HepG2 (cell line): ENCODE measurements around the gene QSOX1. TPM values are rescaled to one million over a fixed set of nuclear protein-coding genes. Genes with fewer than 3 reads are reported as not detected.

Experiments used
- ATAC-seq: fragments of 200-7000 bp; cut with Tn5 transposase; 3 replicates; pipeline ENCODE4 v1.9.1; 2020; ENCODE audit warnings: mild to moderate bottlenecking, moderate library complexity
- BruUV-seq: library from RNA; stranded (reverse); fragments of 400-500 nt; replicated peaks from 2 replicates; lab custom pipeline; 2021; lab: Mats Ljungman, UMichigan
- CTCF ChIA-PET: fragments of 300-600 bp; formaldehyde crosslinking; extraction: SDS; loops from one replicate; lab custom pipeline; 2021; ENCODE audit warnings: low total read pairs, inconsistent platforms, low intra/inter-chr PET ratio; lab: Yijun Ruan, JAX
- POLR2A ChIA-PET: fragments of 350-600 bp; sonication (Branson Sonifier 250); formaldehyde crosslinking; loops from one replicate; lab custom pipeline; 2020; ENCODE audit warnings: antibody characterized with exemption, inconsistent platforms; lab: Yijun Ruan, JAX
- DNase-seq: peaks from one replicate; pipeline ENCODE4 v3.0.0-alpha.2; 2015; ENCODE audit warnings: low spot score
- FAIRE-seq: peaks from 3 replicates; lab custom pipeline; 2011; peaks lifted over from hg19 to GRCh38; lab: Jason Lieb, UNC
- H2AFZ ChIP-seq: one replicate; pipeline ENCODE4 v1.6.1; 2011; ENCODE audit warnings: low read length, inconsistent platforms
- H3K27ac ChIP-seq: fragments of 300-600 bp; 3 replicates; pipeline ENCODE4 v1.8.0; 2011; ENCODE audit warnings: mixed run types, mild to moderate bottlenecking, mixed read lengths, low read length, inconsistent platforms; ENCODE audit not compliant: insufficient read depth; ENCODE audit errors: extremely low read length
- H3K27me3 ChIP-seq, 2 experiments: fragments of 200-600 bp in 1 of 2; 2 replicates in 1 of 2; 3 replicates in 1 of 2; pipeline versions ENCODE4 v1.6.0 to v1.8.0; 2011; ENCODE audit warnings: low read length in 2 of 2, mild to moderate bottlenecking in 2 of 2, moderate library complexity in 2 of 2, inconsistent platforms in 1 of 2; ENCODE audit not compliant: insufficient read depth in 2 of 2, control insufficient read depth in 1 of 2
- H3K36me3 ChIP-seq, 2 experiments: fragments of 200-600 bp in 1 of 2; replicated peaks in 1 of 2; 2 replicates in 1 of 2; 3 replicates in 1 of 2; pipeline versions ENCODE4 v1.5.1 to v1.8.0; 2011; ENCODE audit warnings: low read length in 2 of 2, inconsistent platforms in 1 of 2; ENCODE audit not compliant: insufficient read depth in 2 of 2, control insufficient read depth in 1 of 2
- H3K4me1 ChIP-seq: 2 replicates; pipeline ENCODE4 v1.5.1; 2012; ENCODE audit warnings: low read length, inconsistent platforms; ENCODE audit not compliant: insufficient read depth
- H3K4me2 ChIP-seq: 2 replicates; pipeline ENCODE4 v1.6.0; 2011; ENCODE audit warnings: low read depth, low read length, inconsistent platforms
- H3K4me3 ChIP-seq, 3 experiments: fragments of 200-600 bp in 1 of 3; sonication (generic), shearing (Covaris generic) in 1 of 3; replicated peaks in 1 of 3; 2 replicates each; pipeline ENCODE4 v1.5.1; 2011 to 2016; ENCODE audit warnings: low read length in 3 of 3, inconsistent platforms in 2 of 3, low read depth in 2 of 3, mild to moderate bottlenecking in 2 of 3, control low read depth in 1 of 3, mixed read lengths in 1 of 3; ENCODE audit not compliant: insufficient read depth in 1 of 3
- H3K79me2 ChIP-seq: one replicate; pipeline ENCODE4 v1.6.1; 2011; ENCODE audit warnings: low read length, inconsistent platforms; ENCODE audit not compliant: insufficient read depth
- H3K9ac ChIP-seq: 2 replicates; pipeline ENCODE4 v1.6.0; 2011; ENCODE audit warnings: mild to moderate bottlenecking, low read depth, low read length, inconsistent platforms; ENCODE audit not compliant: insufficient read depth
- H3K9me3 ChIP-seq: 2 replicates; pipeline ENCODE4 v1.5.1; 2012; ENCODE audit warnings: mild to moderate bottlenecking, low read length
- H4K20me1 ChIP-seq: 2 replicates; pipeline ENCODE4 v1.6.0; 2011; ENCODE audit warnings: inconsistent platforms, mild to moderate bottlenecking, low read length, moderate library complexity; ENCODE audit not compliant: insufficient read depth
- HNRNPLL ChIP-seq: fragments of 200-400 bp; formaldehyde crosslinking; IDR thresholded peaks from 2 replicates; pipeline ENCODE4 v1.6.1; 2017; ENCODE audit warnings: mild to moderate bottlenecking, low read depth, low read length; ENCODE audit not compliant: poor library complexity, severe bottlenecking
- HOXA5 ChIP-seq: sonication (generic); formaldehyde crosslinking; IDR thresholded peaks from 2 replicates; pipeline ENCODE4 v1.4.0; 2020; ENCODE audit warnings: missing genetic modification reagents
- KLF6 ChIP-seq: IDR thresholded peaks from 2 replicates; pipeline ENCODE4 v1.8.0; 2016; ENCODE audit warnings: missing biosample characterization, missing genetic modification reagents
- PAF1 ChIP-seq: IDR thresholded peaks from 2 replicates; pipeline ENCODE4 v1.6.1; 2016; ENCODE audit warnings: missing genetic modification reagents, missing compliant biosample characterization
- REXO4 ChIP-seq: sonication (generic); formaldehyde crosslinking; IDR thresholded peaks from 2 replicates; pipeline ENCODE4 v1.8.0; 2022; ENCODE audit warnings: missing genetic modification reagents, mild to moderate bottlenecking, borderline replicate concordance
- SP1 ChIP-seq, 2 experiments: fragments of 450-650 bp in 1 of 2; sonication (generic) in 1 of 2; formaldehyde crosslinking in 1 of 2; IDR thresholded peaks; 2 replicates each; pipeline versions ENCODE4 v1.4.0 to v1.6.1; 2016 to 2020; ENCODE audit warnings: missing genetic modification reagents in 1 of 2
- TEAD3 ChIP-seq: optimal IDR thresholded peaks from 2 replicates; pipeline ENCODE3; 2016; ENCODE audit warnings: borderline replicate concordance
- WGBS: methylation state at CpG from one replicate; pipeline ENCODE4 v1.1.6; 2017; ENCODE audit warnings: low lambda C conversion rate; 5-methylcytosine and 5-hydroxymethylcytosine counted together
- in situ Hi-C: cut with HindIII; loops from 2 replicates; pipeline ENCODE4 v1.10.0; 2017; ENCODE audit warnings: low pct_unique_long_range_greater_than_20kb; ENCODE audit not compliant: extremely low pct_ligation_motif_present
- intact Hi-C: fragments of 100-400 bp; cut with micrococcal nuclease; formaldehyde crosslinking; loops from one replicate; pipeline ENCODE4 v1.10.0; 2022; ENCODE audit not compliant: unreplicated experiment
- polyA plus RNA-seq, 8 experiments: library from polyadenylated mRNA; depleted of rRNA in 3 of 8; stranded (reverse) in 7 of 8; unstranded in 1 of 8; fragments of >200 nt; fragmentation: Illumina TruSeq in 4 of 8; extraction: Trizol in 4 of 8; gene quantifications; 2 replicates each; pipeline versions ENCODE4 v1.2.1 to v1.2.3, GENCODE V29; 2011 to 2016; ENCODE audit warnings: low read depth in 4 of 8, missing spikeins in 1 of 8, mixed read lengths in 1 of 8; ENCODE audit not compliant: insufficient read depth in 1 of 8
- total RNA-seq, 5 experiments: library from RNA; depleted of rRNA; stranded (reverse); fragments of >200 nt; fragmentation: Illumina TruSeq; extraction: Trizol; gene quantifications; 2 replicates each; pipeline ENCODE4 v1.2.3, GENCODE V29; 2016; ENCODE audit warnings: low read depth in 1 of 5
- TF ChIP-seq, protein P1 (sequence below): sonication (generic); formaldehyde crosslinking; IDR thresholded peaks from 2 replicates; pipeline ENCODE4 v1.5.0; 2020; ENCODE audit warnings: mild to moderate bottlenecking, missing genetic modification reagents
- TF ChIP-seq, protein P2 (sequence below): sonication (generic); formaldehyde crosslinking; IDR thresholded peaks from 2 replicates; pipeline ENCODE4 v1.5.1; 2020; ENCODE audit warnings: missing genetic modification reagents, mild to moderate bottlenecking, borderline replicate concordance
- TF ChIP-seq, protein P3 (sequence below): sonication (generic); formaldehyde crosslinking; IDR thresholded peaks from 2 replicates; pipeline ENCODE4 v1.5.0; 2020; ENCODE audit warnings: missing genetic modification reagents
- TF ChIP-seq, protein P4 (sequence below): sonication (generic); formaldehyde crosslinking; IDR thresholded peaks from 2 replicates; pipeline ENCODE4 v1.8.0; 2022; ENCODE audit warnings: missing genetic modification reagents, mild to moderate bottlenecking, inconsistent platforms, borderline replicate concordance
- TF ChIP-seq, protein P5 (sequence below): IDR thresholded peaks from 2 replicates; pipeline ENCODE4 v1.6.1; 2016

Gene QSOX1
- total and polyA plus RNA-seq, 2 of the 13 experiments (the other 11 are each of a cell fraction or from before 2014, with no cell fraction given), result 6.8 to 40.2 TPM

DNA sequence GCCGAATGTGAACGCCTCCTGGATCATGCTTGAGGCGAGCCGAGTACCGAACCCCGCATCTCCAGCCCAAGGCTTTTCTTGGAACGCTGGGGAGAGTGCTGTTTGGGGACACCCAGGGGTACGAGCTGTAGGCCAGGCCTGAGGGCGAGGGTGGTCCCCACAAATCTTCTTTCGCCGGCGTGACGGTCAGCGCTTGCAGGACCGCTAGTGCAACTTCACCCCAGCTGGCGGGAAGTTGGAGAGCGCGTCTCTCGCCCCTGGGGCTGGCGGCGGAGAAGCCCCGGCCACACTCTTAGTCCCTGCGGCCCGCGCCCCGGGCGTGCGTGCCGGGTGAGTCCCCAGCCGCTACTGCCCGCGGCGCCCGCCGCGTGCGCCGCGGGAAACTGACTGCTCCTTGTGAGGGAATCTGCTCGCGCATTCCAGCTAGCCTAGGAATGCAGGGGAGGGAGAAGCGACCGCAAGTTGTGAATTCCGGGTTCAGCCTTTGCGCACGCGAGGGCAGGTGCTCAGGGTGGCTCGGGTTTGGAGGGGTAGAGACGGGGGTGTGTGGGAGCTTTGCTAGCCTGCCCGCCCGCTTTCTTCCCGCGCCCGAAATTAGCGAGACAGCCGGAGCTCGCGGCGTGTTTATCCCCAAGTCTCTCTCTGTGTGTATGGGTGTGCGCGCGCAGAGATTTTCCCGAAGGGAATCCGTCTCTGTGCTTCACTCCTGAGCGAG lies 76.3 kb downstream of the QSOX1 start (continued):
- TF ChIP-seq, protein P1, sequence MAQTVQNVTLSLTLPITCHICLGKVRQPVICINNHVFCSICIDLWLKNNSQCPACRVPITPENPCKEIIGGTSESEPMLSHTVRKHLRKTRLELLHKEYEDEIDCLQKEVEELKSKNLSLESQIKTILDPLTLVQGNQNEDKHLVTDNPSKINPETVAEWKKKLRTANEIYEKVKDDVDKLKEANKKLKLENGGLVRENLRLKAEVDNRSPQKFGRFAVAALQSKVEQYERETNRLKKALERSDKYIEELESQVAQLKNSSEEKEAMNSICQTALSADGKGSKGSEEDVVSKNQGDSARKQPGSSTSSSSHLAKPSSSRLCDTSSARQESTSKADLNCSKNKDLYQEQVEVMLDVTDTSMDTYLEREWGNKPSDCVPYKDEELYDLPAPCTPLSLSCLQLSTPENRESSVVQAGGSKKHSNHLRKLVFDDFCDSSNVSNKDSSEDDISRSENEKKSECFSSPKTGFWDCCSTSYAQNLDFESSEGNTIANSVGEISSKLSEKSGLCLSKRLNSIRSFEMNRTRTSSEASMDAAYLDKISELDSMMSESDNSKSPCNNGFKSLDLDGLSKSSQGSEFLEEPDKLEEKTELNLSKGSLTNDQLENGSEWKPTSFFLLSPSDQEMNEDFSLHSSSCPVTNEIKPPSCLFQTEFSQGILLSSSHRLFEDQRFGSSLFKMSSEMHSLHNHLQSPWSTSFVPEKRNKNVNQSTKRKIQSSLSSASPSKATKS, result no peak
- peak; percentile 10 for TF ChIP-seq TEAD3 (CRISPR knock-in tag)
- no peak for TF ChIP-seq PAF1 (CRISPR knock-in tag)
- peak; percentile 60 for TF ChIP-seq HNRNPLL

DNA sequence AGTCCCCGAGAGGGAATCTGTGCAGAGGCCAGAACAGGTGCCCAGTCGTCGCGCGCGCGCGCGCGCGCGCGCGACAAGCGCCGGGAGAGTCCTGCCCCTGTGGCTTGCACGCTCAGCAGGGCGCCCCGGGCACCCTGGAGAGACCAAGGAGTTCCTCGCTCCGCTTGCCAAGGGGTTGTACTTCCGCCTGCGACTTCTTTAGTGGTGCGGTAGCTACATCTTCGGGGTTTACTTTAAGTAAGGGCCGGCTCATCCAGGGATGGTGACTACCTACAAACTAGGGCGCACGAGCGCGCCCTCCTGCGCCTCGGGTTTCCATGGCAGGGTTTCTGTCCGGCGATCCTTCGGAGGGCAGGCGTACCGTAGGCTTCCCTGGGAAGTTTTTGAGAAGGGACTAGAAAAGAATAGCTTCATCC lies 76.8 kb downstream of the QSOX1 start:
- H3K27ac ChIP-seq, result no peak overlapping the region
- peak; percentile 14 for ATAC-seq
- intact Hi-C loops (no loop called here), in situ Hi-C loops (no loop called here)
- WGBS, result 7% methylated on average over 14 of the region's 37 CpGs
- H3K4me3 ChIP-seq, result peak overlapping the region; percentile 36 to 69 (median 50); a peak in 4 of 6 replicates
- no peaks in the 10 kb centered on the region for H3K9me3 ChIP-seq
- no peak for FAIRE-seq
- peaks cover 38% of the 10 kb centered on the region for H3K4me1 ChIP-seq
- DNase-seq, result no peak
- BruUV-seq, result no TSS peak
- H3K36me3 ChIP-seq, result no peaks in the 10 kb centered on the region
- no peaks in the 10 kb centered on the region for H3K79me2 ChIP-seq
- no peak overlapping the region for H3K9ac ChIP-seq
- peaks cover 18 to 83% of the 10 kb centered on the region in 2 experiments for H3K27me3 ChIP-seq
- H2AFZ ChIP-seq, result no peak overlapping the region
- ChIA-PET CTCF (no interaction called here), POLR2A (interaction anchor here (0.7 kb wide), 1 partner anchor 781 kb away, joined by 3 read pairs; no protein-coding TSS in a partner anchor)
- H4K20me1 ChIP-seq, result peaks cover 15% of the 10 kb centered on the region; the same call in 1 of the 2 replicates
- H3K4me2 ChIP-seq, result peak overlapping the region; percentile 84
- TF ChIP-seq, protein P2, sequence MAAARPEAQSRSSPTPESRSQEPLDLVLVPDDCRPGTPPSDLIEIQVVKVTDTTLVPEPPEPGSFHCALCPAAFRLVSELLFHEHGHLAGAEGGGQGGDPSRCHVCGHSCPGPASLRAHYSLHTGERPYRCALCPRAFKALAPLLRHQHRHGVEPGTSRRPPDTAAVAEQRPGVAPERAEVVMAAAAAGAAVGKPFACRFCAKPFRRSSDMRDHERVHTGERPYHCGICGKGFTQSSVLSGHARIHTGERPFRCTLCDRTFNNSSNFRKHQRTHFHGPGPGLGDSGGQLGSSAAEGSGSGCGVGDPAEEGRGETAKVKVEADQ (CRISPR knock-in tag), result no peak
- TF ChIP-seq, protein P3, sequence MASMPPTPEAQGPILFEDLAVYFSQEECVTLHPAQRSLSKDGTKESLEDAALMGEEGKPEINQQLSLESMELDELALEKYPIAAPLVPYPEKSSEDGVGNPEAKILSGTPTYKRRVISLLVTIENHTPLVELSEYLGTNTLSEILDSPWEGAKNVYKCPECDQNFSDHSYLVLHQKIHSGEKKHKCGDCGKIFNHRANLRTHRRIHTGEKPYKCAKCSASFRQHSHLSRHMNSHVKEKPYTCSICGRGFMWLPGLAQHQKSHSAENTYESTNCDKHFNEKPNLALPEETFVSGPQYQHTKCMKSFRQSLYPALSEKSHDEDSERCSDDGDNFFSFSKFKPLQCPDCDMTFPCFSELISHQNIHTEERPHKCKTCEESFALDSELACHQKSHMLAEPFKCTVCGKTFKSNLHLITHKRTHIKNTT (CRISPR knock-in tag), result no peak
- TF ChIP-seq, protein P4, sequence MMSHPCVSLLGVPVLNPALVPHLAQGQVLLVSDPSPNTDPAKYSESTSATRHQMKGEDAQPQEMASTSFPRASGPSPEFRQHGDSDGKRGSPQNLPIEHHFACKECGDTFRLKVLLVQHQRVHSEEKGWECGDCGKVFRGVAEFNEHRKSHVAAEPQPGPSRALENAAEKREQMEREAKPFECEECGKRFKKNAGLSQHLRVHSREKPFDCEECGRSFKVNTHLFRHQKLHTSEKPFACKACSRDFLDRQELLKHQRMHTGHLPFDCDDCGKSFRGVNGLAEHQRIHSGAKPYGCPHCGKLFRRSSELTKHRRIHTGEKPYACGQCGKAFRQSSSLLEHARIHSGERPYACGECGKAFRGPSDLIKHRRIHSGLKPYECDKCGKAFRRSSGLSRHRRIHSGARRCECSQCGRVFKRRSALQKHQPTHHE (CRISPR knock-in tag), result no peak
- TF ChIP-seq, protein P5, sequence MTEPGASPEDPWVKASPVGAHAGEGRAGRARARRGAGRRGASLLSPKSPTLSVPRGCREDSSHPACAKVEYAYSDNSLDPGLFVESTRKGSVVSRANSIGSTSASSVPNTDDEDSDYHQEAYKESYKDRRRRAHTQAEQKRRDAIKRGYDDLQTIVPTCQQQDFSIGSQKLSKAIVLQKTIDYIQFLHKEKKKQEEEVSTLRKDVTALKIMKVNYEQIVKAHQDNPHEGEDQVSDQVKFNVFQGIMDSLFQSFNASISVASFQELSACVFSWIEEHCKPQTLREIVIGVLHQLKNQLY (CRISPR knock-in tag), result no peak
- TF ChIP-seq SP1 (IDR thresholded peaks at IDR 0.05) (no peak), SP1 (CRISPR knock-in tag; IDR thresholded peaks at IDR 0.05) (no peak), KLF6 (CRISPR knock-in tag) (no peak), REXO4 (no peak), HOXA5 (no peak)
